Cardiac fibroblast (primary cell): Measurements from ENCODE around the gene HSPA1L.
"Not testable (repeated sequence)": the region's sequence is repeated elsewhere in the genome, so short reads cannot be mapped to it uniquely, and the experiment has no call there.

Source experiments
- DNase-seq, 2 donors: peaks; one replicate each; pipeline versions ENCODE4 v3.0.0 to v3.0.0-alpha.2; 2010; ENCODE audit warnings: low read depth in 2 of 2
- H3K4me3 ChIP-seq, 2 donors: replicated peaks in 1 of 2; 1 replicate in 1 of 2; 2 replicates in 1 of 2; pipeline ENCODE4 v1.5.1; 2011; ENCODE audit warnings: low read depth in 2 of 2, low read length in 2 of 2, mild to moderate bottlenecking in 2 of 2, moderate library complexity in 1 of 2
- CTCF ChIP-seq: IDR thresholded peaks from one replicate; pipeline ENCODE4 v1.5.1; 2011; ENCODE audit warnings: low read depth, mild to moderate bottlenecking, low read length, inconsistent platforms

The HSPA1L gene

GRCh38 chr6:31795616-31796298 lies 19.3 kb downstream of the HSPA1L start, which contains the start of gene VARS1:
TSS of gene VARS1 (minus strand) at chr6:31795752. CDS start at chr6:31795217, 535 bp downstream.
- TF ChIP-seq CTCF = peak; percentile 58
- peak within 1 kb of the TSS; percentile 85 to 86 for H3K4me3 ChIP-seq
- DNase-seq = peak; percentile 90 to 94

- DNase-seq = peak in 1 of 2 donors; percentile 7
- TF ChIP-seq CTCF = no peak
- peak overlapping the region; percentile 85 to 86 for H3K4me3 ChIP-seq
Measured at GRCh38 chr6:31794866-31795615, 20.0 kb downstream of the HSPA1L start.

- no peak for TF ChIP-seq CTCF
- peak; percentile 43 to 51 for DNase-seq
- H3K4me3 ChIP-seq = peak overlapping the region; percentile 85 to 86
Measured at GRCh38 chr6:31794294-31794865, 20.7 kb downstream of the HSPA1L start.

- peak overlapping the region in 1 of 2 donors; percentile 86 for H3K4me3 ChIP-seq
- not testable (repeated sequence) for DNase-seq
Measured at GRCh38 chr6:31793927-31794245, 21.2 kb downstream of the HSPA1L start.

- DNase-seq = peak; percentile 11 to 68
- no peak for TF ChIP-seq CTCF
- H3K4me3 ChIP-seq = no peak overlapping the region
Measured at GRCh38 chr6:31792761-31793171, 22.3 kb downstream of the HSPA1L start.

- DNase-seq = no peak
- TF ChIP-seq CTCF = no peak
- H3K4me3 ChIP-seq = no peak overlapping the region
Measured at GRCh38 chr6:31792090-31792374, 23.1 kb downstream of the HSPA1L start.

GRCh38 chr6:31791324-31792089 lies 23.6 kb downstream of the HSPA1L start:
- no peak overlapping the region for H3K4me3 ChIP-seq
- DNase-seq = peak; percentile 54 to 63
- peak; percentile 68 for TF ChIP-seq CTCF
